Lower lobe of right lung (tissue), 2 donors: Measurements from ENCODE around the gene PAK6. TPM values are rescaled to one million over a fixed set of nuclear protein-coding genes. Genes with fewer than 3 reads are reported as not detected.

Experiments
- ATAC-seq, 2 donors: fragments of 200-7000 bp; cut with Tn5 transposase; one replicate each; pipeline ENCODE4 v1.9.1; 2020 to 2022; ENCODE audit warnings: mild to moderate bottlenecking in 2 of 2, moderate library complexity in 2 of 2
- DNase-seq: peaks from one replicate; pipeline ENCODE4 v3.0.0-alpha.2; 2020
- H3K27ac ChIP-seq: fragments of 200-600 bp; one replicate; pipeline ENCODE4 v1.8.0; 2022
- H3K27me3 ChIP-seq: fragments of 200-600 bp; one replicate; pipeline ENCODE4 v1.8.0; 2022; ENCODE audit warnings: low read depth
- H3K36me3 ChIP-seq: fragments of 200-600 bp; one replicate; pipeline ENCODE4 v1.8.0; 2022; ENCODE audit warnings: mild to moderate bottlenecking
- H3K4me1 ChIP-seq: fragments of 200-600 bp; one replicate; pipeline ENCODE4 v1.8.0; 2022
- H3K4me3 ChIP-seq: fragments of 200-600 bp; one replicate; pipeline ENCODE4 v1.8.0; 2022; ENCODE audit warnings: mild to moderate bottlenecking
- H3K9me3 ChIP-seq: fragments of 200-600 bp; one replicate; pipeline ENCODE4 v1.8.0; 2022
- CTCF ChIP-seq: fragments of 200-600 bp; IDR thresholded peaks from one replicate; pipeline ENCODE4 v1.8.0; 2022; ENCODE audit warnings: antibody characterized with exemption, mild to moderate bottlenecking
- intact Hi-C: fragments of 100-400 bp; cut with DNase I; formaldehyde crosslinking; loops from one replicate; pipeline ENCODE4 v1.11.0; 2022
- total RNA-seq: library from RNA; stranded (reverse); fragmentation: NEBNext Ultra II Directional; extraction: Animal tissue kit (Norgen Biotek cat#: 25700); gene quantifications from one replicate; pipeline ENCODE4 v1.2.1, GENCODE V29; 2021
- donor health status: DM: no; HTN: yes; CAD: no; lungs with severe emphysema.

Gene PAK6
- total RNA-seq, 1 donor from 2014 or later = 5.6 TPM

GRCh38 chr15:40296561-40297230 is 57.8 kb downstream of the PAK6 start:
- ATAC-seq (no peak), DNase-seq (peak; percentile 22)
- H3K4me3 ChIP-seq = no peak overlapping the region
- H3K4me1 ChIP-seq = peaks cover 1% of the 10 kb centered on the region
- H3K9me3 ChIP-seq = no peaks in the 10 kb centered on the region
- no peak overlapping the region for H3K27ac ChIP-seq
- intact Hi-C loops = no loop called here
- H3K36me3 ChIP-seq = peaks cover 27% of the 10 kb centered on the region
- no peak for TF ChIP-seq CTCF
- peaks cover 7% of the 10 kb centered on the region for H3K27me3 ChIP-seq

GRCh38 chr15:40297356-40297755 is 58.5 kb downstream of the PAK6 start:
- peak; percentile 11 for DNase-seq
- intact Hi-C loops = no loop called here

GRCh38 chr15:40298216-40298935 is 59.5 kb downstream of the PAK6 start:
- Histone ChIP-seq H3K4me1 (no peaks in the 10 kb centered on the region), H3K27ac (no peak overlapping the region), H3K27me3 (no peaks in the 10 kb centered on the region), H3K4me3 (no peak overlapping the region), H3K36me3 (peaks cover 28% of the 10 kb centered on the region), H3K9me3 (no peaks in the 10 kb centered on the region)
- ATAC-seq (no peak), DNase-seq (peak; percentile 13)
- TF ChIP-seq CTCF = no peak
- intact Hi-C loops = no loop called here

More at GRCh38 chr15:40297356-40297755, 58.5 kb downstream of the PAK6 start:
- Histone ChIP-seq H3K4me3 (no peak overlapping the region), H3K9me3 (no peaks in the 10 kb centered on the region), H3K27ac (no peak overlapping the region), H3K36me3 (peaks cover 27% of the 10 kb centered on the region), H3K27me3 (peaks cover 2% of the 10 kb centered on the region), H3K4me1 (no peaks in the 10 kb centered on the region)
- ATAC-seq = no peak
- no peak for TF ChIP-seq CTCF

- intact Hi-C loops = no loop called here
- no peak for ATAC-seq
- no peaks in the 10 kb centered on the region for H3K9me3 ChIP-seq
- H3K27ac ChIP-seq = no peak overlapping the region
- peaks cover 18% of the 10 kb centered on the region for H3K36me3 ChIP-seq
- H3K4me1 ChIP-seq = no peaks in the 10 kb centered on the region
- no peak for TF ChIP-seq CTCF
- H3K4me3 ChIP-seq = no peak overlapping the region
- no peak for DNase-seq
- H3K27me3 ChIP-seq = no peaks in the 10 kb centered on the region
Observed at GRCh38 chr15:40300367-40300766, 61.5 kb downstream of the PAK6 start.

GRCh38 chr15:40300771-40301170 is 61.9 kb downstream of the PAK6 start:
- H3K4me1 ChIP-seq = peaks cover 2% of the 10 kb centered on the region
- H3K9me3 ChIP-seq = no peaks in the 10 kb centered on the region
- no peak overlapping the region for H3K4me3 ChIP-seq
- H3K36me3 ChIP-seq = peaks cover 18% of the 10 kb centered on the region
- H3K27ac ChIP-seq = no peak overlapping the region
- no peaks in the 10 kb centered on the region for H3K27me3 ChIP-seq
- intact Hi-C loops = no loop called here
- DNase-seq (no peak), ATAC-seq (no peak)
- TF ChIP-seq CTCF = no peak
